RWPE1 (cell line): ENCODE measurements around the gene SP140L.
"Not testable (repeated sequence)": the region's sequence is repeated elsewhere in the genome, so short reads cannot be mapped to it uniquely, and the experiment has no call there.

Experiments
- CTCF ChIA-PET: fragments of 350-600 bp; sonication (Branson Sonifier 250); formaldehyde crosslinking; extraction: SDS; loops from one replicate; lab custom pipeline; 2021; lab: Yijun Ruan, JAX
- POLR2A ChIA-PET: fragments of 400-600 bp; formaldehyde crosslinking; extraction: SDS; loops from one replicate; lab custom pipeline; 2020; ENCODE audit warnings: antibody characterized with exemption; ENCODE audit not compliant: low non-redundant PET; lab: Yijun Ruan, JAX
- DNase-seq: peaks from one replicate; pipeline ENCODE4 v3.0.0; 2012; ENCODE audit warnings: low spot score
- H3K27ac ChIP-seq: fragments of 450-650 bp; 2 replicates; pipeline ENCODE4 v1.5.1; 2017
- CTCF ChIP-seq: fragments of 450-650 bp; conservative IDR thresholded peaks from 2 replicates; pipeline ENCODE4 v1.5.1; 2017; ENCODE audit warnings: low read depth, mild to moderate bottlenecking

The SP140L gene

DNA sequence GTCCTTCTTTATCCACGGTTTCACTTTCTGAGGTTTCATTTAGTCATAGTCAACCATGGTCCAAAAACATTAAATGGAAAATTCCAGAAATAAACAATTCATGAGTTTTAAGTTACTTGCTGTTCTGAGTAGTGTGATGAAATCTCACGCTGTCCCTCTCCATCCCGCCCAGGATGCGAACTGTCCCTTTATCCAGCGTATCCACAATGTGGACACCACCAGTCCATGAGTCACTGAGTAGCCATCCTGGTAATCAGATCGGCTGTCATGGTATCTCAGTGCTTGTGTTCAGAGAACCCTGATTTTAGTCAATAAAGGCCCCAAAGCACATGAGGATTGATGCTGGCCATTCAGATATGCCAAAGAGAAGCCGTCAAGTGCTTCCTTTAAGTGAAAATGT, 3.7 kb downstream of the SP140L start:
- CTCF ChIA-PET, result no interaction called here
- H3K27ac ChIP-seq, result no peak overlapping the region
- DNase-seq, result no peak
- TF ChIP-seq CTCF, result no peak
- POLR2A ChIA-PET, result no interaction called here

GRCh38 chr2:230335461-230335863, 8.5 kb downstream of the SP140L start:
- CTCF ChIA-PET, result no interaction called here

DNA sequence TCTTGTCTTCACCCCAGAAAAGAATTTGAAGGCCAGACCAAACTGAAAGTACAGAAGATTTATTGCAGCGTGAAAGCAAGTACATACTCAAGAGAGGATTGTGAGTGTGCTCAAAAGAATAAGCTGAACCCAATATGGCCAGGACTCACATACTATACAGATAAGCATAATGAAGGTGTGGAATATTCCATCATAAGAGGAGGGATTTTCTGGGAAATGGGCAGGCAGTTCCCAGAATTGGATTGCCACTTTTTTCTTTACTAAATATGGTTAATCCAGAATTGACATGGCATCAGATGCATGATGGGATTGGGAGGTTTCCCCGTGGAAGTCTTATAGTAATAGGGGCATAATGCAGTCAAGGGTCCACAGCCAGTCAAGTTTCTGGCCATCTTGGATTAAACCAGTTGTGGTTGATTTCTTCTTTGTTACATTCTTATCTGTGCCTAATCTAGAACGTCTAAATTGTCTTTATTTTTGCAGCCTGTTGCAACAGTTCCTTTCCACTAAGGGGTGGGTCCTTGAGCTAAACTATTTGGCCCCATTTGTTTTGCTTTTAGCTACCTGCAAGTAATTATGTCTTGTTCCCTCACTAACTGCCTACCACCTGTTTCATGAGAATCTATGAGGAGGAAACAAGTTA, 9.0 kb downstream of the SP140L start:
- POLR2A ChIA-PET, result no interaction called here
- CTCF ChIA-PET, result no interaction called here
- H3K27ac ChIP-seq, result no peak overlapping the region
- DNase-seq, result no peak
- no peak for TF ChIP-seq CTCF

More at GRCh38 chr2:230335461-230335863, 8.5 kb downstream of the SP140L start:
- no peak for TF ChIP-seq CTCF
- no peak for DNase-seq
- H3K27ac ChIP-seq, result no peak overlapping the region
- POLR2A ChIA-PET, result no interaction called here

DNA sequence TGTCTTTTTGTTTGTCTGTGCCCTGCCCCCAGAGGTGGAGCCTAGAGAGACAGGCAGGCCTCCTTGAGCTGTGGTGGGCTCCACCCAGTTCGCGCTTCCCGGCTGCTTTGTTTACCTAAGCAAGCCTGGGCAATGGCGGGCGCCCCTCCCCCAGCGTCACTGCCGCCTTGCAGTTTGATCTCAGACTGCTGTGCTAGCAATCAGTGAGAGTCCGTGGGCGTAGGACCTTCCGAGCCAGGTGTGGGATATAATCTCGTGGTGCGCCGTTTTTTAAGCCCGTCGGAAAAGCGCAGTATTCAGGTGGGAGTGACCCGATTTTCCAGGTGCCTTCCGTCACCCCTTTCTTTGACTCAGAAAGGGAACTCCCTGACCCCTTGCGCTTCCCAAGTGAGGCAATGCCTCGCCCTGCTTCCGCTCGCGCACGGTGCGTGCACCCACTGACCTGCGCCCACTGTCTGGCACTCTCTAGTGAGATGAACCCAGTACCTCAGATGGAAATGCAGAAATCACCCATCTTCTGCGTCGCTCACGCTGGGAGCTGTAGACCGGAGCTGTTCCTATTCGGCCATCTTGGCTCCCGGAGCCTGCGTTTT, 15.0 kb downstream of the SP140L start:
- POLR2A ChIA-PET, CTCF ChIA-PET, DNase-seq, H3K27ac ChIP-seq: not testable (repeated sequence)

- H3K27ac ChIP-seq, POLR2A ChIA-PET, DNase-seq, CTCF ChIA-PET: not testable (repeated sequence)
Observed at GRCh38 chr2:230343041-230343624, 16.1 kb downstream of the SP140L start.

DNA sequence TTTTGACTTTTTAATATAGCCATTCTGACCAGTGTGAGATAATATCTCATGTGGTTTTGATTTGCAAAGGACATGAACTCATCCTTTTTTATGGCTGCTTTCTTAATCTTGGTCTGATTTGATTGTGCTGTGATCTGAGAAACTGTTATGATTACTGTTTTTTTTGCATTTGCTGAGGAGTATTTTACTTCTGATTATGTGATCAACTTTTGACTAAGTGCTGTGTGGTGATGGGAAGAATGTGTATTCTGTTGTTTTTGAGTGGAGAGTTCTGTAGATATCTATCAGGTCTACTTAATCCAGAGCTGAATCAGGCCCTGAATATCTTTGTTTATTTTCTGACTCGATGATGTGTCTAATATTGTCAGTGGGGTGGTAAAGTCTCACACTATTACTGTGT, 16.8 kb downstream of the SP140L start:
- no peak for TF ChIP-seq CTCF
- CTCF ChIA-PET, result no interaction called here
- no peak for DNase-seq
- POLR2A ChIA-PET, result no interaction called here
- no peak overlapping the region for H3K27ac ChIP-seq

GRCh38 chr2:230346465-230346864, 19.5 kb downstream of the SP140L start:
- CTCF ChIA-PET, result interaction anchor here (0.7 kb wide), 1 partner anchor 620 kb away, joined by 4 read pairs; no protein-coding TSS in a partner anchor

More at GRCh38 chr2:230346465-230346864, 19.5 kb downstream of the SP140L start:
- no peak for DNase-seq
- POLR2A ChIA-PET, result no interaction called here
- no peak for TF ChIP-seq CTCF
- no peak overlapping the region for H3K27ac ChIP-seq
